Keratinocyte (primary cell): ENCODE measurements around the gene FOXN1.
A peak's percentile ranks its signal among the peaks of the same experiment; 100 is the strongest.

Source experiments
- CTCF ChIP-seq, 3 experiments: IDR thresholded peaks in 1 of 3; conservative IDR thresholded peaks in 1 of 3; optimal IDR thresholded peaks in 1 of 3; 2 replicates in 2 of 3; 3 replicates in 1 of 3; pipeline versions ENCODE3 to v1.5.1; 2011; ENCODE audit warnings: low read length in 3 of 3, mild to moderate bottlenecking in 3 of 3, moderate library complexity in 2 of 3, control low read depth in 1 of 3, inconsistent platforms in 1 of 3; ENCODE audit not compliant: insufficient read depth in 2 of 3; ENCODE audit errors: extremely low read depth in 1 of 3
- EZH2 ChIP-seq: IDR thresholded peaks from one replicate; pipeline ENCODE4 v1.6.1; 2012; ENCODE audit warnings: inconsistent platforms, mild to moderate bottlenecking, low read length, moderate library complexity

- TF ChIP-seq CTCF (optimal IDR thresholded peaks at IDR 0.05 in 1 of 3, IDR thresholded peaks at IDR 0.05 in 1 of 3, conservative IDR thresholded peaks at IDR 0.05 in 1 of 3; ENCODE audit: extremely low read depth in 1 of 3, insufficient read depth in 2 of 3, low read length in 3 of 3) (peak in 2 of 3 experiments; percentile 22 to 39), EZH2 (no peak)
Measured at GRCh38 chr17:28574526-28574925, 68.4 kb downstream of the FOXN1 start.
